BLaER1 treated with 17β-estradiol and CSF1 and Interleukin-3, amounts not matched to agents 10 nM and 100 nM (cell line): ENCODE measurements around the gene NNT.
A peak's percentile ranks its signal among the peaks of the same experiment; 100 is the strongest.
"Not testable (repeated sequence)": the region's sequence is repeated elsewhere in the genome, so short reads cannot be mapped to it uniquely, and the experiment has no call there.

Experiments
- H3K27ac ChIP-seq, 11 experiments: shearing (Covaris generic); formaldehyde crosslinking; 2 replicates each; pipeline ENCODE4 v1.8.1; 2022
- H3K27me3 ChIP-seq, 11 experiments: shearing (Covaris generic); formaldehyde crosslinking; 2 replicates each; pipeline ENCODE4 v1.8.1; 2022
- H3K36me3 ChIP-seq, 11 experiments: shearing (Covaris generic); formaldehyde crosslinking; 2 replicates each; pipeline ENCODE4 v1.8.1; 2022
- H3K4me1 ChIP-seq, 10 experiments: shearing (Covaris generic); formaldehyde crosslinking; 2 replicates each; pipeline ENCODE4 v1.8.1; 2022
- H3K4me2 ChIP-seq, 11 experiments: shearing (Covaris generic); formaldehyde crosslinking; 2 replicates each; pipeline ENCODE4 v1.8.1; 2022
- H3K4me3 ChIP-seq, 10 experiments: shearing (Covaris generic); formaldehyde crosslinking; 2 replicates each; pipeline ENCODE4 v1.8.1; 2022
- H3K9ac ChIP-seq, 11 experiments: shearing (Covaris generic); formaldehyde crosslinking; 2 replicates each; pipeline ENCODE4 v1.8.1; 2022
- H3K9me3 ChIP-seq, 11 experiments: shearing (Covaris generic); formaldehyde crosslinking; replicated peaks in 1 of 11; 2 replicates each; pipeline ENCODE4 v1.8.1; 2022
- H4K20me1 ChIP-seq, 11 experiments: shearing (Covaris generic); formaldehyde crosslinking; 2 replicates each; pipeline ENCODE4 v1.8.1; 2022
- Cebpa-rat ChIP-seq, 11 experiments: shearing (Covaris generic); IDR thresholded peaks; 2 replicates each; pipeline ENCODE4 v1.8.1; 2022

The NNT gene

DNA sequence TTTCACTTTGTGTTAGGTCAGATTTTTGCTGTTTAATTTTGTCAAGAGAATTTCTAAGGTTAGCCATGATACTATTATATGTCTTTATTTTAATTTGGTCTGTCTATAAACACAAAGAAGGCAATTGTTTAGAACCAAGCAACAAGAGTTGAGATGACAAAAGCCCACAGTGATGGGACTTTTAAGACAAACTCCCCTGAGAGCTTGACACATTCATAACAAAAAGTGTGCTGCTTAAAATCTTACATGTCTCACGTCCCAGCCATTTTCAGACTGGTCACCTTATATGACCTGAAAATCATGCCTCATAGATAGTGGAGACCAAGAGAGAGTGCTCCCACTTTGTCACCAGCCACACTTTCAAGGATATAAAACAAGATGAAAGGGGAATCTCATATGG, 21.6 kb upstream of the NNT start:
- Histone ChIP-seq H3K36me3 (peaks cover 2 to 60% (median 37%) of the 10 kb centered on the region in 11 experiments; a peak in 19 of 22 replicates), H3K9ac (no peak overlapping the region), H4K20me1 (no peaks in the 10 kb centered on the region), H3K27me3 (no peaks in the 10 kb centered on the region), H3K4me3 (no peak overlapping the region), H3K4me1 (no peaks in the 10 kb centered on the region), H3K4me2 (no peak overlapping the region), H3K9me3 (peaks cover 2 to 24% (median 10%) of the 10 kb centered on the region in 11 experiments; a peak in 12 of 22 replicates), H3K27ac (no peak overlapping the region)
- TF ChIP-seq Cebpa-rat (IDR thresholded peaks at IDR 0.05): no peak

DNA sequence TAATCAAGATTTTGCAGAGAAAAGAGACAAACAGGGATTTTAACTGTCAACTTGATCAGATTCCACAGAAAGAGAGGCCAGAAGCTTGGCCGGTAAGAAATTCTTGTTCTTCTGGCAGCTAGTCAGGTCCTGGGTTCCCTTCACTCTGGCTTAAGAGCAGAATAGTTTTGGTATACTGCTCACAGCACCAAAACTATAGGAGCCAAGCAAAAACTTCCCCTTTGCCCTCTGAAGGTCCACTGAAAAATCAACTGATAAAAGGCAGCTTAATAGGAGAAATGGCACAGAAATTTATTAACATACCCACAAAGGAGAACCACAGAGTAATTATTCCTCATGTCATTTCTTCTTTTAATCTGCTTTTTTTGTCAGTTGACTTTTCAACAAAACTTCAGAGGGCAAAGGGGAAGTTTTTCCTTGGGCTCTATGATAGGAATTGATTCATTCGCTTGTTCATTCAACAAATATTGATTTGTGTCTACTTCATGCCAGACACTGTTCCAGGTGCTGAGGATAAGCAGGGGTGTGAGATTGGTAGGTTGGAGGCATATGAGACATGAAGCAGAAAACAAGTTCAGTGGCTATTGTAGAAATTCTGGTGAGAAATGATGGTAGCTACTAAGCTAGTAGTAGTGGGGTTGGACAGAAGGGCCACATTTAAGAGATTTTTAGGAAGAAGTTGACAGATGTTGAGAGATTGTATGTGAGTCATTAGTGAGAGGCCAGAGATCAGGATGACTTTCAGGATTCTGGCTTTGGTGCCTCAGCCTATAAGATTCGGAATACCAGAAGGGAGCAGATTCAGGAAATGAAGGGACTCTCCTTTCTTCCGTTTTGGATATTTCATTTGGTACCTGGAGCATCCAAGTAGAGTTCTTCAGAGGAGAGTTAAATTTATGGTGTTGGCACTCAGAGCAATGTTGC, 20.6 kb upstream of the NNT start:
- TF ChIP-seq Cebpa-rat (IDR thresholded peaks at IDR 0.05): no peak
- H3K9ac ChIP-seq: no peak overlapping the region
- no peak overlapping the region for H3K27ac ChIP-seq
- H3K36me3 ChIP-seq: peaks cover 1 to 57% (median 31%) of the 10 kb centered on the region in 11 experiments; a peak in 15 of 22 replicates
- H3K4me2 ChIP-seq: no peak overlapping the region
- no peaks in the 10 kb centered on the region for H3K27me3 ChIP-seq
- H3K4me1 ChIP-seq: no peaks in the 10 kb centered on the region
- H3K4me3 ChIP-seq: no peak overlapping the region
- H4K20me1 ChIP-seq: no peaks in the 10 kb centered on the region
- H3K9me3 ChIP-seq: peaks cover 0 to 17% (median 2%) of the 10 kb centered on the region in 11 experiments; a peak in 6 of 22 replicates

GRCh38 chr5:43583724-43584123, 19.3 kb upstream of the NNT start:
- Histone ChIP-seq H3K36me3 (peaks cover 2 to 65% (median 33%) of the 10 kb centered on the region in 11 experiments; a peak in 14 of 22 replicates), H3K9me3 (peaks cover 0 to 18% (median 6%) of the 10 kb centered on the region in 11 experiments; a peak in 6 of 22 replicates)
- no peak for TF ChIP-seq Cebpa-rat (IDR thresholded peaks at IDR 0.05)

DNA sequence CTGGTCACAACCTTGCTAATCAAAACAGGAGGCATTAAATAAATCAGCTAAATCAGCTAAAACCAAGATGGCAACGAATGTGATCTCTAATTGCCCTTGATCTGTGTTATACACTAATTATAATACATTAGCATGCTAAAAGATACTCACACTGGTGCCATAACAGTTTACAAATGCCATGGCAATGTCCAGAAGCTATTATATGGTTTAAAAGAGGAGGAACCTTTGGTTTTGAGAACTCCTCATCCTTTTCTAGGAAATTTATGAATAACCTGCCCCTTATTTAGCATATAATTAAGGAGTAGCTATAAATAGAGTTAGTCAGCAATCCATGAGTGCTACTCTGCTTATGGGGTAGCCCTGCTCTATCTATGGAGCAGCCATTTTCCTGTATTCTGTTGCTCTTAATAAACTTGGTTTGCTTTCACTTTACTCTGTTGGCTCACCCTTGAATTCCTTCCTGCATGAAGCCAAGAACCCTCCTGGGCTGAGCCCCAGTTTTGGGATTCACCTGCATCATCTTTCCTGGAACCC, 18.7 kb upstream of the NNT start:
- Histone ChIP-seq H3K4me1 (no peaks in the 10 kb centered on the region), H3K27ac (no peak overlapping the region), H3K9me3 (peaks cover 0 to 23% (median 6%) of the 10 kb centered on the region in 11 experiments; a peak in 7 of 22 replicates), H3K9ac (no peak overlapping the region), H3K4me2 (no peak overlapping the region), H4K20me1 (no peaks in the 10 kb centered on the region), H3K36me3 (peaks cover 2 to 70% (median 33%) of the 10 kb centered on the region in 11 experiments; a peak in 14 of 22 replicates), H3K27me3 (no peaks in the 10 kb centered on the region), H3K4me3 (no peak overlapping the region)
- TF ChIP-seq Cebpa-rat (IDR thresholded peaks at IDR 0.05): no peak

More at GRCh38 chr5:43583724-43584123, 19.3 kb upstream of the NNT start:
- Histone ChIP-seq H3K4me1 (no peaks in the 10 kb centered on the region), H4K20me1 (no peaks in the 10 kb centered on the region), H3K9ac (no peak overlapping the region), H3K4me3 (no peak overlapping the region), H3K27ac (no peak overlapping the region), H3K4me2 (no peak overlapping the region), H3K27me3 (no peaks in the 10 kb centered on the region)

- Histone ChIP-seq H3K4me2 (no peak overlapping the region), H3K9me3 (peaks cover 0 to 24% (median 6%) of the 10 kb centered on the region in 11 experiments; a peak in 7 of 22 replicates), H3K36me3 (peaks cover 0 to 45% (median 15%) of the 10 kb centered on the region in 11 experiments; a peak in 14 of 22 replicates), H3K27ac (no peak overlapping the region), H3K4me1 (peaks cover 0 to 24% (median 3%) of the 10 kb centered on the region in 10 experiments; a peak in 6 of 20 replicates), H3K27me3 (no peaks in the 10 kb centered on the region), H3K9ac (no peak overlapping the region), H4K20me1 (no peaks in the 10 kb centered on the region), H3K4me3 (no peak overlapping the region)
- no peak for TF ChIP-seq Cebpa-rat (IDR thresholded peaks at IDR 0.05)
Observed at GRCh38 chr5:43588842-43589241, 14.1 kb upstream of the NNT start.

DNA sequence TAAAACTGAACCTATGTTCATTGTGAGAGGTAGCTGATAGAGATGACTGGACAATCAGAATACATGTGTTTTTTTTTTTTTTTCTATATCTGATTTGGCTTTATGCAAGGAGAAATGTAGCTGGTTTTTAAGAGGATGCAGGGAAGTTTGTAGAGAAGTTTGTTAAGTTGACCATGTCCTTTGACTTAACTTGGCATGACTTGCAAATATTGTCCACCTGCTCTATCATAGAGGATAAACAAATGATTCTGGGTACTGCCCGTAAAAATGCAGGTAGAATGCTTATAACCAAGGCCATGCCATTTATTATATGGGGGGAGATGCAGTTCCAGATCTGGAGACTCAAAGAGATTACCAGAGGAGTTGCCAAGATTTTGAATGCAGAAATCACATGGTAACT, 13.7 kb upstream of the NNT start:
- Histone ChIP-seq H3K4me2 (no peak overlapping the region), H3K9me3 (peaks cover 0 to 23% (median 6%) of the 10 kb centered on the region in 11 experiments; a peak in 7 of 22 replicates), H3K4me3 (no peak overlapping the region), H3K27me3 (no peaks in the 10 kb centered on the region), H3K36me3 (peaks cover 0 to 44% (median 17%) of the 10 kb centered on the region in 11 experiments; a peak in 14 of 22 replicates), H3K27ac (no peak overlapping the region), H3K4me1 (peaks cover 0 to 24% (median 3%) of the 10 kb centered on the region in 10 experiments; a peak in 6 of 20 replicates), H3K9ac (no peak overlapping the region), H4K20me1 (no peaks in the 10 kb centered on the region)
- TF ChIP-seq Cebpa-rat (IDR thresholded peaks at IDR 0.05): no peak

DNA sequence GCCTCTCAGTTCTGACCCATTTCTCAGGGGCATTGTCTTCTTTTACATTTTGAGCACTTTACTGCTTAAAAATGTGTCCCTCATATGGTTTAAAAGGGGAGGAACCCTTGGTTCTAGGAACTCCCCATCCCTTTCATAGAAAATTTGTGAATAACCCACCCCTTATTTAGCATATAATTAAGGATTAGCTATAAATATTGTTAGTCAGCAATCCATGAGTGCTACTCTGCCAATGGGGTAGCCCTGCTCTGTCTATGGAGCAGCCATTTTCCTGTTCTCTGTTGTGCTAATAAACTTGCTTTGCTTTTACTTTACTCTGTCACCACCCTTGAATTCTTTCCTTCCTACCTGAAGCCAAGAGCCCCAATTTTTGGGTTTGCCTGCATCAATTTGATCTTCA, 12.3 kb upstream of the NNT start:
- Histone ChIP-seq H3K36me3 (peaks cover 0 to 35% (median 19%) of the 10 kb centered on the region in 11 experiments; a peak in 13 of 22 replicates), H3K9me3 (peaks cover 0 to 12% (median 3%) of the 10 kb centered on the region in 11 experiments; a peak in 4 of 22 replicates), H3K27me3 (no peaks in the 10 kb centered on the region), H3K9ac (no peak overlapping the region), H3K4me3 (no peak overlapping the region), H3K4me1 (peaks cover 0 to 24% (median 3%) of the 10 kb centered on the region in 10 experiments; a peak in 6 of 20 replicates), H3K4me2 (no peak overlapping the region), H4K20me1 (no peaks in the 10 kb centered on the region), H3K27ac (no peak overlapping the region)
- no peak for TF ChIP-seq Cebpa-rat (IDR thresholded peaks at IDR 0.05)

GRCh38 chr5:43592363-43592762, 10.6 kb upstream of the NNT start:
- no peak for TF ChIP-seq Cebpa-rat (IDR thresholded peaks at IDR 0.05)
- H3K4me2 ChIP-seq: peak overlapping the region in 5 of 11 experiments; percentile 1 to 64 (median 46); a peak in 7 of 22 replicates
- H3K27ac ChIP-seq: no peak overlapping the region
- no peak overlapping the region for H3K9ac ChIP-seq
- no peak overlapping the region for H3K4me3 ChIP-seq
- no peaks in the 10 kb centered on the region for H3K27me3 ChIP-seq
- peaks cover 0 to 9% (median 0%) of the 10 kb centered on the region in 11 experiments; a peak in 3 of 22 replicates for H3K9me3 ChIP-seq
- H3K36me3 ChIP-seq: peaks cover 0 to 25% (median 19%) of the 10 kb centered on the region in 11 experiments; a peak in 13 of 22 replicates
- no peaks in the 10 kb centered on the region for H4K20me1 ChIP-seq
- H3K4me1 ChIP-seq: peaks cover 0 to 24% (median 3%) of the 10 kb centered on the region in 10 experiments; a peak in 6 of 20 replicates

GRCh38 chr5:43598927-43599326, 4.1 kb upstream of the NNT start:
- not testable (repeated sequence) for H3K9me3 ChIP-seq, H3K9ac ChIP-seq, H3K4me3 ChIP-seq, H3K36me3 ChIP-seq, H3K27ac ChIP-seq, H3K4me2 ChIP-seq, H4K20me1 ChIP-seq, H3K27me3 ChIP-seq
- H3K4me1 ChIP-seq: peaks cover 10 to 27% (median 20%) of the 10 kb centered on the region in 10 experiments
